GM21367 (cell line): Measurements from ENCODE around the gene BEST2.
"Not testable (repeated sequence)": the region's sequence is repeated elsewhere in the genome, so short reads cannot be mapped to it uniquely, and the experiment has no call there.

Experiments used
- ATAC-seq: cut with Tn5 transposase; IDR thresholded peaks from one replicate; pipeline ENCODE4 v1.9.1; 2021; ENCODE audit not compliant: unreplicated experiment

Gene BEST2

GRCh38 chr19:12751635-12752034 lies at the start of gene BEST2:
Gene BEST2 (plus strand): TSS chr19:12751791. CDS start chr19:12752593, 802 bp downstream.
- no peak for ATAC-seq

- no peak for ATAC-seq
These were observed 48.5 kb upstream of the BEST2 start for GRCh38 chr19:12703046-12703445.

- no peak for ATAC-seq
These were observed 46.4 kb upstream of the BEST2 start for GRCh38 chr19:12705169-12705568.

GRCh38 chr19:12705654-12706331 lies 45.8 kb upstream of the BEST2 start:
- no peak for ATAC-seq

GRCh38 chr19:12706332-12706718 lies 45.3 kb upstream of the BEST2 start:
- ATAC-seq, result no peak

- ATAC-seq, result no peak
These were observed 43.0 kb upstream of the BEST2 start for GRCh38 chr19:12708641-12709040.

GRCh38 chr19:12711187-12711586 lies 40.4 kb upstream of the BEST2 start:
- no peak for ATAC-seq

GRCh38 chr19:12712077-12712476 lies 39.5 kb upstream of the BEST2 start:
- ATAC-seq, result not testable (repeated sequence)

- not testable (repeated sequence) for ATAC-seq
These were observed 38.3 kb upstream of the BEST2 start for GRCh38 chr19:12713304-12713703.

- ATAC-seq, result no peak
These were observed 36.5 kb upstream of the BEST2 start for GRCh38 chr19:12715102-12715501.

GRCh38 chr19:12715929-12716328 lies 35.7 kb upstream of the BEST2 start:
- no peak for ATAC-seq

GRCh38 chr19:12720296-12720695 lies 31.3 kb upstream of the BEST2 start:
- no peak for ATAC-seq

- no peak for ATAC-seq
These were observed 30.5 kb upstream of the BEST2 start for GRCh38 chr19:12720851-12721655.

- peak; percentile 14 for ATAC-seq
These were observed 29.7 kb upstream of the BEST2 start for GRCh38 chr19:12721656-12722565.

GRCh38 chr19:12722566-12723380 lies 28.8 kb upstream of the BEST2 start:
- ATAC-seq, result peak; percentile 65

- no peak for ATAC-seq
These were observed 28.3 kb upstream of the BEST2 start for GRCh38 chr19:12723381-12723640.

GRCh38 chr19:12723641-12724426 lies 27.8 kb upstream of the BEST2 start, which contains the start of gene TNPO2:
Gene TNPO2 (minus strand): TSS chr19:12723932. CDS start chr19:12720977, 2,955 bp downstream.
- peak; percentile 33 for ATAC-seq

- not testable (repeated sequence) for ATAC-seq
These were observed 26.0 kb upstream of the BEST2 start for GRCh38 chr19:12725612-12726011.

GRCh38 chr19:12726988-12727316 lies 24.6 kb upstream of the BEST2 start:
- ATAC-seq, result no peak
